Loucy (cell line): Measurements from ENCODE around the gene GTPBP8.
A peak's percentile ranks its signal among the peaks of the same experiment; 100 is the strongest.

ENCODE experiments used
- H2AFZ ChIP-seq: fragments of 200-600 bp; sonication (generic); 2 replicates; pipeline ENCODE4 v1.6.0; 2016; ENCODE audit warnings: antibody characterized with exemption, mild to moderate bottlenecking, low read length, moderate library complexity
- H3F3A ChIP-seq: fragments of 200-600 bp; 2 replicates; pipeline ENCODE4 v1.6.0; 2016; ENCODE audit warnings: antibody characterized with exemption, low read depth, mild to moderate bottlenecking
- H3K27me3 ChIP-seq: fragments of 200-600 bp; sonication (generic); 2 replicates; pipeline ENCODE4 v1.6.1; 2014; ENCODE audit warnings: low read length, mild to moderate bottlenecking; ENCODE audit not compliant: insufficient read depth, poor library complexity, severe bottlenecking
- H3K36me3 ChIP-seq: fragments of 200-600 bp; sonication (generic); 2 replicates; pipeline ENCODE4 v1.6.1; 2016; ENCODE audit warnings: low read length; ENCODE audit not compliant: insufficient read depth
- H3K4me1 ChIP-seq: fragments of 200-600 bp; sonication (generic); 2 replicates; pipeline ENCODE4 v1.5.1; 2014; ENCODE audit warnings: low read length, mild to moderate bottlenecking; ENCODE audit not compliant: insufficient read depth, poor library complexity, severe bottlenecking
- H3K4me2 ChIP-seq: fragments of 200-600 bp; sonication (generic); 2 replicates; pipeline ENCODE4 v1.6.0; 2014; ENCODE audit warnings: antibody characterized with exemption, low read length, low read depth, mild to moderate bottlenecking; ENCODE audit not compliant: poor library complexity, severe bottlenecking
- H3K4me3 ChIP-seq: fragments of 200-600 bp; sonication (generic); 2 replicates; pipeline ENCODE4 v1.5.1; 2014; ENCODE audit warnings: low read length, mild to moderate bottlenecking, mixed read lengths; ENCODE audit not compliant: poor library complexity, severe bottlenecking
- H3K79me2 ChIP-seq: fragments of 200-600 bp; sonication (generic); 2 replicates; pipeline ENCODE4 v1.6.1; 2014; ENCODE audit warnings: low read length; ENCODE audit not compliant: insufficient read depth
- H3K9ac ChIP-seq: fragments of 200-600 bp; sonication (generic); 2 replicates; pipeline ENCODE4 v1.6.0; 2014; ENCODE audit warnings: mild to moderate bottlenecking, low read depth, low read length, moderate library complexity; ENCODE audit not compliant: poor library complexity, severe bottlenecking
- H3K9me2 ChIP-seq: fragments of 200-600 bp; sonication (generic); replicated peaks from 2 replicates; pipeline ENCODE4 v1.6.1; 2016; ENCODE audit warnings: low read depth, low read length, mixed read lengths
- H3K9me3 ChIP-seq: fragments of 200-600 bp; sonication (generic); 2 replicates; pipeline ENCODE4 v1.6.1; 2014; ENCODE audit warnings: mild to moderate bottlenecking, antibody characterized with exemption, low read length, low read depth; ENCODE audit not compliant: insufficient read depth
- H4K20me1 ChIP-seq: fragments of 200-600 bp; sonication (generic); 2 replicates; pipeline ENCODE4 v1.6.0; 2014; ENCODE audit warnings: antibody characterized with exemption, low read length, mild to moderate bottlenecking; ENCODE audit not compliant: insufficient read depth, poor library complexity, severe bottlenecking
- CTCF ChIP-seq: fragments of 200-600 bp; sonication (generic); conservative IDR thresholded peaks from 2 replicates; pipeline ENCODE4 v1.5.1; 2014; ENCODE audit warnings: mild to moderate bottlenecking, antibody characterized with exemption, low read length
- EZH2phosphoT487 ChIP-seq: fragments of 200-600 bp; IDR thresholded peaks from 2 replicates; pipeline ENCODE4 v1.6.1; 2018; ENCODE audit warnings: antibody characterized with exemption, mild to moderate bottlenecking, moderate library complexity, borderline replicate concordance

GTPBP8 gene

GRCh38 chr3:112990672-112991602 is at the start of gene GTPBP8:
GTPBP8 (plus strand) TSS chr3:112990984; CDS start chr3:112991000, 16 bp downstream.
- Histone ChIP-seq H3K4me2 (peak within 1 kb of the TSS; percentile 85), H3K36me3 (no peaks in the 10 kb centered on the region), H3K27me3 (no peaks in the 10 kb centered on the region), H3K9me3 (no peaks in the 10 kb centered on the region), H3K4me1 (peaks cover 40% of the 10 kb centered on the region), H3K9ac (peak within 1 kb of the TSS; percentile 72), H3K9me2 (no peaks in the 10 kb centered on the region), H3K4me3 (peak within 1 kb of the TSS; percentile 87), H3K79me2 (peaks cover 40% of the 10 kb centered on the region), H3F3A (no peaks in the 10 kb centered on the region), H4K20me1 (peaks cover 11% of the 10 kb centered on the region), H2AFZ (peak within 1 kb of the TSS; percentile 94)
- no peak for TF ChIP-seq CTCF
- TF ChIP-seq EZH2phosphoT487: no peak

GRCh38 chr3:112948346-112948838 is 42.4 kb upstream of the GTPBP8 start:
- H3K27me3 ChIP-seq: no peaks in the 10 kb centered on the region
- no peaks in the 10 kb centered on the region for H4K20me1 ChIP-seq
- no peaks in the 10 kb centered on the region for H3K79me2 ChIP-seq
- TF ChIP-seq CTCF: no peak
- no peak for TF ChIP-seq EZH2phosphoT487
- H3F3A ChIP-seq: no peaks in the 10 kb centered on the region
- H3K9ac ChIP-seq: no peak overlapping the region
- H3K4me3 ChIP-seq: no peak overlapping the region
- no peaks in the 10 kb centered on the region for H3K36me3 ChIP-seq
- no peaks in the 10 kb centered on the region for H3K9me3 ChIP-seq
- H3K9me2 ChIP-seq: no peaks in the 10 kb centered on the region
- no peaks in the 10 kb centered on the region for H3K4me1 ChIP-seq
- H2AFZ ChIP-seq: no peak overlapping the region
- no peak overlapping the region for H3K4me2 ChIP-seq

- H3K9me3 ChIP-seq: no peaks in the 10 kb centered on the region
- H3K27me3 ChIP-seq: no peaks in the 10 kb centered on the region
- H3K79me2 ChIP-seq: no peaks in the 10 kb centered on the region
- TF ChIP-seq EZH2phosphoT487: no peak
- TF ChIP-seq CTCF: no peak
- no peak overlapping the region for H2AFZ ChIP-seq
- no peaks in the 10 kb centered on the region for H3F3A ChIP-seq
- H3K4me3 ChIP-seq: no peak overlapping the region
- no peaks in the 10 kb centered on the region for H3K36me3 ChIP-seq
- no peaks in the 10 kb centered on the region for H3K4me1 ChIP-seq
- H3K9ac ChIP-seq: no peak overlapping the region
- no peaks in the 10 kb centered on the region for H4K20me1 ChIP-seq
- no peak overlapping the region for H3K4me2 ChIP-seq
- no peaks in the 10 kb centered on the region for H3K9me2 ChIP-seq
These were observed 34.4 kb upstream of the GTPBP8 start for GRCh38 chr3:112956351-112956750.
